ENCODE measurements around the gene BTBD7. TPM values are rescaled to one million over a fixed set of nuclear protein-coding genes. Genes with fewer than 3 reads are reported as not detected.

The BTBD7 gene
- total RNA-seq, 1 experiment from 2014 or later = 30.8 TPM

- no peaks in the 10 kb centered on the region for H4K20me1 ChIP-seq (ENCODE audit: insufficient read depth)
- no peaks in the 10 kb centered on the region for H3K9me2 ChIP-seq (ENCODE audit: insufficient read depth)
- no peak for DNase-seq (ENCODE audit: low read depth, low spot score)
- H3K4me2 ChIP-seq (ENCODE audit: low read length) = no peak overlapping the region
- H3K27ac ChIP-seq (ENCODE audit: low read depth, low read length) = no peak overlapping the region
- peaks cover 13% of the 10 kb centered on the region; the same call in 1 of the 2 replicates for H3K79me2 ChIP-seq (ENCODE audit: insufficient read depth, low read length)
- H3K36me3 ChIP-seq (ENCODE audit: control insufficient read depth in 1 of 2, insufficient read depth in 2 of 2, low read length in 2 of 2) = no peaks in the 10 kb centered on the region
- H3K27me3 ChIP-seq (ENCODE audit: insufficient read depth, low read length) = no peaks in the 10 kb centered on the region
- no peak overlapping the region for H3K9ac ChIP-seq (ENCODE audit: low read length)
- no peak for TF ChIP-seq POLR2AphosphoS5 (IDR thresholded peaks at IDR 0.05; ENCODE audit: low read depth, low read length)
- no peak for TF ChIP-seq SP1 (IDR thresholded peaks at IDR 0.05; ENCODE audit: low read depth)
- no peak for TF ChIP-seq POLR2A (IDR thresholded peaks at IDR 0.05; ENCODE audit: borderline replicate concordance, extremely low read depth, insufficient read depth, insufficient read length)
- intact Hi-C loops (cut with micrococcal nuclease) = no loop called here
- BruUV-seq (replicated peaks) = no TSS peak
- H3K4me1 ChIP-seq (ENCODE audit: control insufficient read depth in 1 of 2, insufficient read depth in 2 of 2, low read length in 2 of 2) = peaks cover 4 to 21% of the 10 kb centered on the region in 2 experiments; a peak in 1 of 4 replicates
- POLR2A ChIA-PET = no interaction called here
- no peak overlapping the region for H3K4me3 ChIP-seq (replicated peaks in 1 of 2; ENCODE audit: low read depth in 1 of 2, low read length in 2 of 2)
- RAD21 ChIA-PET (ENCODE audit: low non-redundant PET in 1 of 2, low total read pairs in 2 of 2, uncharacterized antibody in 2 of 2, unreplicated experiment in 2 of 2) = no interaction called here
- CTCF ChIA-PET = no interaction called here
- no peak for ATAC-seq
- no peak overlapping the region for H2AFZ ChIP-seq (ENCODE audit: low read depth, low read length, poor library complexity, severe bottlenecking)
- no peaks in the 10 kb centered on the region for H3K9me3 ChIP-seq (ENCODE audit: control insufficient read depth in 1 of 2, insufficient read depth in 1 of 2, low read depth in 1 of 2, low read length in 2 of 2)
These were observed 66.7 kb downstream of the BTBD7 start for GRCh38 chr14:93266127-93266526.

- ChIA-PET POLR2A (no interaction called here), CTCF (no interaction called here)
- intact Hi-C loops (cut with micrococcal nuclease) = no loop called here
These were observed 69.4 kb downstream of the BTBD7 start for GRCh38 chr14:93263416-93263815.

More at GRCh38 chr14:93263416-93263815, 69.4 kb downstream of the BTBD7 start:
- Histone ChIP-seq H3K9ac (ENCODE audit: low read length) (no peak overlapping the region), H3K27me3 (ENCODE audit: insufficient read depth, low read length) (no peaks in the 10 kb centered on the region), H3K9me2 (ENCODE audit: insufficient read depth) (no peaks in the 10 kb centered on the region), H3K9me3 (ENCODE audit: control insufficient read depth in 1 of 2, insufficient read depth in 1 of 2, low read depth in 1 of 2, low read length in 2 of 2) (no peaks in the 10 kb centered on the region), H3K4me1 (ENCODE audit: control insufficient read depth in 1 of 2, insufficient read depth in 2 of 2, low read length in 2 of 2) (peaks cover 19 to 34% of the 10 kb centered on the region in 2 experiments), H3K27ac (ENCODE audit: low read depth, low read length) (no peak overlapping the region), H3K79me2 (ENCODE audit: insufficient read depth, low read length) (peaks cover 13% of the 10 kb centered on the region; the same call in 1 of the 2 replicates), H3K4me2 (ENCODE audit: low read length) (no peak overlapping the region), H3K36me3 (ENCODE audit: control insufficient read depth in 1 of 2, insufficient read depth in 2 of 2, low read length in 2 of 2) (no peaks in the 10 kb centered on the region), H3K4me3 (replicated peaks in 1 of 2; ENCODE audit: low read depth in 1 of 2, low read length in 2 of 2) (no peak overlapping the region), H4K20me1 (ENCODE audit: insufficient read depth) (no peaks in the 10 kb centered on the region), H2AFZ (ENCODE audit: low read depth, low read length, poor library complexity, severe bottlenecking) (no peak overlapping the region)
- DNase-seq (ENCODE audit: low read depth, low spot score) (no peak), ATAC-seq (no peak)
- RAD21 ChIA-PET (ENCODE audit: low non-redundant PET in 1 of 2, low total read pairs in 2 of 2, uncharacterized antibody in 2 of 2, unreplicated experiment in 2 of 2) = no interaction called here
- no TSS peak for BruUV-seq (replicated peaks)
- TF ChIP-seq POLR2A (IDR thresholded peaks at IDR 0.05; ENCODE audit: borderline replicate concordance, extremely low read depth, insufficient read depth, insufficient read length) (no peak), ZNF274 (IDR thresholded peaks at IDR 0.05; ENCODE audit: low read depth, low read length) (no peak), TCF7L2 (IDR thresholded peaks at IDR 0.05; ENCODE audit: borderline replicate concordance, extremely low read depth, insufficient read depth, insufficient read length) (no peak), JUND (IDR thresholded peaks at IDR 0.05) (no peak), EGR1 (IDR thresholded peaks at IDR 0.05; ENCODE audit: low read depth) (no peak), CBX3 (IDR thresholded peaks at IDR 0.05; ENCODE audit: low read depth) (no peak), FOSL1 (IDR thresholded peaks at IDR 0.05; ENCODE audit: low read depth) (no peak), SP1 (IDR thresholded peaks at IDR 0.05; ENCODE audit: low read depth) (no peak)
- TF ChIP-seq, protein P1, sequence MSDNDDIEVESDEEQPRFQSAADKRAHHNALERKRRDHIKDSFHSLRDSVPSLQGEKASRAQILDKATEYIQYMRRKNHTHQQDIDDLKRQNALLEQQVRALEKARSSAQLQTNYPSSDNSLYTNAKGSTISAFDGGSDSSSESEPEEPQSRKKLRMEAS (IDR thresholded peaks at IDR 0.05) = no peak
- TF ChIP-seq, protein P2, sequence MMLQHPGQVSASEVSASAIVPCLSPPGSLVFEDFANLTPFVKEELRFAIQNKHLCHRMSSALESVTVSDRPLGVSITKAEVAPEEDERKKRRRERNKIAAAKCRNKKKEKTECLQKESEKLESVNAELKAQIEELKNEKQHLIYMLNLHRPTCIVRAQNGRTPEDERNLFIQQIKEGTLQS (IDR thresholded peaks at IDR 0.05) = no peak
